Measurements from ENCODE around the gene UBE2L3.
"Not testable (repeated sequence)": the region's sequence is repeated elsewhere in the genome, so short reads cannot be mapped to it uniquely, and the experiment has no call there.

The UBE2L3 gene

DNA sequence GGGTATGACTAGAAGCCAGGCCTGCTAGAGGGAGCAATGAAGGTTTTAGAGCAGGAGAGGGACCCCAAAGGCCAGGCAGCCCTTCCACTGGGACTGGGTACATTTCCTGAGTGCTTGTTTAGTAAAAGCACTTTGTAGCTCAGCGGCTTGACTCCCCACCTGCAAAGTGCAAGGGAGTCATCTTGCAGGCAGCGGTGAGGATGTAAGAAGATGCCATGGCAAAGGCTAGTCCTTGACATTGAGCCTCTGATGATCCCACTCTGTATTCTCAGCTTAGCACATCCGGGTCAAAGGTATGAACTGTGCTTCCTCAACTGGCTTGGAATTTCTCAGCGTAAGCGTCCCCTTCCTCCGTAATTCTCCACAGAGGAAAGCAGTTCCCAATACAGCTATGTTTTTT lies 3.1 kb upstream of the UBE2L3 start:
- no peak for DNase-seq
- peaks cover 12% of the 10 kb centered on the region for H3K36me3 Mint-ChIP-seq (ENCODE audit: low read depth)
- no peak overlapping the region for H3K4me3 Mint-ChIP-seq
- no peaks in the 10 kb centered on the region for H3K27me3 Mint-ChIP-seq
- H3K4me1 Mint-ChIP-seq (ENCODE audit: low read depth): peaks cover 12% of the 10 kb centered on the region
- no peaks in the 10 kb centered on the region for H3K9me3 Mint-ChIP-seq
- no peak overlapping the region for H3K27ac Mint-ChIP-seq

DNA sequence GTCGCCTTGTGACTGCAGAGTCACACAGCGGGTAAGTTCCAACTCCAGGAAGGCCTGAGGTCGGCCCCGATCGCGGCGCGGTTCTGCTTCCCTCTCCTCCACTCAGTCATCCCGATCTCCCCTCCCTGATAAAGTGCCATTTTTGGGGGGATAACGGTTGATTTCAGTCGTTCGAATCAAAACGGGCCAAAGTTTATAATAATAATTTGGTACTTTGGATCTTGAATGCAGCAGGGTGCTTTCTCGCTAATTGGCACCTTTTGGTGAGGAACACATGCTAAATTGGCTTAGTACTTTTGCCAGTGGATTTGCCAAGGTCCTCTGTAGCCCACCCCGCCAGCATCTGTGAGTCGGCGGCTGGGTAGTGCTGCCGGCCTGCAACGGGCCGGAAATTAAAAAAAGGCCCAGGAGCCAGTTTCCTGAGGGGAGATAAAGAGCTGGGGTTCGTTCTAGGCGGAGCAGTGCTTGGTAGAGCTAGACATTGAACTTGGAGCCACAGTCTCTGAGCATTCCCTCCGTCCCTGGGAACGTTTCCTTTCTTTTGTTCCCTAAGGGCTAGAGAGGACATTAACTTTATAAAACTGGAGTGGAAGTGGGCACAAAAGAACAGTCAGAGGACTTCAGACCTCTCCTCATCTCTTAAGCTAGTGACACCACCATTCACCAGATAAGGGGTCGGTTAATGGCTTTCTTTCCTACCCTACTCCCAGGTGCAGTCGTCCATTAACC lies 997 bp downstream of the UBE2L3 start:
- peak; percentile 44 for DNase-seq
- Mint-ChIP-seq H3K9me3 (no peaks in the 10 kb centered on the region), H3K4me3 (peak overlapping the region; percentile 94), H3K27me3 (no peaks in the 10 kb centered on the region), H3K27ac (peak overlapping the region; percentile 96), H3K4me1 (ENCODE audit: low read depth) (peaks cover 50% of the 10 kb centered on the region), H3K36me3 (ENCODE audit: low read depth) (peaks cover 46% of the 10 kb centered on the region)

DNA sequence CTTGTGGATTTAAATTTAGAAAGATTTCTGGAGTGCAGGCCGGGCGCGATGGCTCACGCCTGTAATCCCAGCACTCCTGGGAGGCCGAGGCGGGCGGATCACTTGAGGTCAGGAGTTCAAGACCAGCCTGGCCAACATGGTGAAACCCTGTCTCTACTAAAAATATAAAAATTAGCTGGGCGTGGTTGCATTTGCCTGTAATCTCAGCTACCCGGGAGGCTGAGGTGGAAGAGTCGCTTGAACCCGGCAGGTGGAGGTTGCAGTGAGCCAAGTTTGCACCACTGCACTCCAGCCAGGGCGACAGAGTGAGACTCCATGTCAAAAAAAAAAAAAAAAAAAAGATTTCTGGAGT lies 1.5 kb downstream of the UBE2L3 start:
- H3K27me3 Mint-ChIP-seq, H3K9me3 Mint-ChIP-seq, DNase-seq: not testable (repeated sequence)
- Mint-ChIP-seq H3K4me3 (peak overlapping the region; percentile 94), H3K27ac (peak overlapping the region; percentile 96), H3K36me3 (ENCODE audit: low read depth) (peaks cover 46% of the 10 kb centered on the region), H3K4me1 (ENCODE audit: low read depth) (peaks cover 56% of the 10 kb centered on the region)

DNA sequence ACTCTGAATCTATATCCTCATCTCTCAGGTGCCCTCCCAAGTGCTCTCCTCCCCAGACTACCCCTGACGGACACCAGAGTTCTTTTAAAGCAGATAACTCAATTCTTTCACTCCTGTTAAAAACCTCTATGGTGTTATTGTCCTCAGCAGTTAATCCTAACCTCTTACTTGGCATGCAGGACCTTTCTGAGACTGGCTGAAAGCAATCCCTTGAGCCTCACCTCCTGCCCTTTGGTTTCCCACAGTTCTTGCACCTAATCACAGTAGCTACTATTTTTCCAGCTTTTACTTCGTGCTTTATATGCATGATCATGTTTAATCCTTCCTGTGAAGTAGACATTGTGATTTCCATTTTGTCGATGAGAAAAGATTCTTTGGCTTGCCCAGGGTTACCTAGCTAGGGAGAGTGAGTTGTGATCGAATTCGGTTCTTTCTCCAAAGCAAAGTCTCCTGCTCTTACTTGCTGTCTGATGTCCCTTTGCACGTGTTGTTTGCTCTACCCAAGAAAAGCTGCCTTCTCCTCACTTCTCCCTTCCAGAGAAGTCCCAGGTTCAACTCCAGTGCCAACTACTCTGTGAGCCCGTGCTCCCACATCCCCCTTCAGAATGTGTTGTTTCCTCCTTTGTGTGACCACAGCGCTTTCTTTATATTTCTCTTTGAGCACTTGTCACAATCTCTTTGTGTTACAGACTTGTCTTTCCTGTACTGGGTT lies 2.1 kb downstream of the UBE2L3 start:
- Mint-ChIP-seq H3K36me3 (ENCODE audit: low read depth) (peaks cover 51% of the 10 kb centered on the region), H3K9me3 (no peaks in the 10 kb centered on the region), H3K4me1 (ENCODE audit: low read depth) (peaks cover 61% of the 10 kb centered on the region), H3K27me3 (no peaks in the 10 kb centered on the region), H3K4me3 (peak overlapping the region; percentile 94), H3K27ac (peak overlapping the region; percentile 96)
- DNase-seq: no peak

DNA sequence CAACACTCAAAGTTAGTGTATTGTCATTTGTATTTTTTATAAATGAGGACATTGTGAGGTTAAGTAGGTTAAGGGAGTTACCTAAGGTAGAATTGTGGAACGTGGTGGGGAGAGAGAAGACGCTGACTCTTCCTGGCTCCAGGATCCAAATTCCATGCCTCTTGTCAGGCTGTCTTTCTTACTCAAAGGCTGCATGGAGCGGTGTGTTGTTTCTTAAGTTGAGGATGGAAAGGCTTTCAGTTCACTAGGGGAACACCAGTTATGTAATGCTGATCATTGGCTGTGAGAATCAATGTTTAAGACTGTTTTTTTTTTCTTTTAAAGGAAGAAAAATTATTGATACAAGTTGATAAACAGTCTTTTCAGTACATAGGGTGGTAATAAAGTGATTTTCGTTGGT lies 2.9 kb downstream of the UBE2L3 start:
- Mint-ChIP-seq H3K27ac (peak overlapping the region; percentile 96), H3K27me3 (no peaks in the 10 kb centered on the region), H3K4me1 (ENCODE audit: low read depth) (peaks cover 63% of the 10 kb centered on the region), H3K4me3 (peak overlapping the region; percentile 94), H3K9me3 (no peaks in the 10 kb centered on the region), H3K36me3 (ENCODE audit: low read depth) (peaks cover 51% of the 10 kb centered on the region)
- no peak for DNase-seq

DNA sequence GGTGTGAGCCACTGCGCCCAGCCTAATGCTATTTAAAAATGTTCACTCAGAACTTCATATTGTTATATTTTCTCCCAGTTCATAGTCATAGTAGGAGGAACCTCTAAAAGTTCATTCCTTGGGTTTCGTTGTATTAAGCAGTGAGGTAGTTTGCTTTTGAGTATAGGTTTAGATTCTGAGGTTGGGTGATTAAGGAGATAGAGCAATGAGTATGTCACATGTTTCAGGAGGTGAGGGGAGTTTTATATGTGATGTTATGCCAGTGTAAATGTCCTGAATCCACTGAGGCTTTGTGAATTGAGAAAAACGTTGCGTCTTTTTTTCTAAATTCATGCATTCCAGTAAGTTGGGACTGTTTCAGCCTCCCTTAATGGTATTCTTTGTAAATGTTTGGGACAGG lies 4.2 kb downstream of the UBE2L3 start:
- no peak for DNase-seq
- Mint-ChIP-seq H3K4me3 (peak overlapping the region; percentile 63), H3K9me3 (no peaks in the 10 kb centered on the region), H3K27ac (peak overlapping the region; percentile 95), H3K27me3 (no peaks in the 10 kb centered on the region), H3K4me1 (ENCODE audit: low read depth) (peaks cover 67% of the 10 kb centered on the region), H3K36me3 (ENCODE audit: low read depth) (peaks cover 53% of the 10 kb centered on the region)

DNA sequence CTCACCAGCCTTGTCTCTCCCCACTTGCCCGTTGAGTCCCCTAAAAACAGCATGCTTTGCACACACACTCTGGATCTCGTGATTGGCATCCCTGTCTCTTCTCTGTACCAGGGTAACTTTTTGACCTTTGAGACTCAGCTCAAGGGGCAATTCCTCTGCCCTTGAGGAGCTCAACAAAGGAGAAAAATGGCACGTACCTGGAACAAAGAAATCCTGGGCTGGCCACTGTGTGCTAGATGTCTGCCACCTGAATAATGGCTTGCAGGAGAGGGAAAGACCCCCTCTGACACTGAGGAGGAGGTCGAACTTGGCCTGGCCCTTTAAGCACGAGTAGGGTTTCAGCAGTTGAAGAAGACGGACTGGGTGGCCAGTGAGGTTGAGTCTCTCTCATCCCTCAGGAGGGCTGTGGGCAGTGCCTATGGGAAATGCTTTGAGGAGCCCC lies 5.8 kb downstream of the UBE2L3 start:
- peaks cover 78% of the 10 kb centered on the region for H3K4me1 Mint-ChIP-seq (ENCODE audit: low read depth)
- H3K36me3 Mint-ChIP-seq (ENCODE audit: low read depth): peaks cover 63% of the 10 kb centered on the region
- H3K9me3 Mint-ChIP-seq: no peaks in the 10 kb centered on the region
- H3K4me3 Mint-ChIP-seq: no peak overlapping the region
- no peak for DNase-seq
- H3K27me3 Mint-ChIP-seq: no peaks in the 10 kb centered on the region
- H3K27ac Mint-ChIP-seq: peak overlapping the region; percentile 74

DNA sequence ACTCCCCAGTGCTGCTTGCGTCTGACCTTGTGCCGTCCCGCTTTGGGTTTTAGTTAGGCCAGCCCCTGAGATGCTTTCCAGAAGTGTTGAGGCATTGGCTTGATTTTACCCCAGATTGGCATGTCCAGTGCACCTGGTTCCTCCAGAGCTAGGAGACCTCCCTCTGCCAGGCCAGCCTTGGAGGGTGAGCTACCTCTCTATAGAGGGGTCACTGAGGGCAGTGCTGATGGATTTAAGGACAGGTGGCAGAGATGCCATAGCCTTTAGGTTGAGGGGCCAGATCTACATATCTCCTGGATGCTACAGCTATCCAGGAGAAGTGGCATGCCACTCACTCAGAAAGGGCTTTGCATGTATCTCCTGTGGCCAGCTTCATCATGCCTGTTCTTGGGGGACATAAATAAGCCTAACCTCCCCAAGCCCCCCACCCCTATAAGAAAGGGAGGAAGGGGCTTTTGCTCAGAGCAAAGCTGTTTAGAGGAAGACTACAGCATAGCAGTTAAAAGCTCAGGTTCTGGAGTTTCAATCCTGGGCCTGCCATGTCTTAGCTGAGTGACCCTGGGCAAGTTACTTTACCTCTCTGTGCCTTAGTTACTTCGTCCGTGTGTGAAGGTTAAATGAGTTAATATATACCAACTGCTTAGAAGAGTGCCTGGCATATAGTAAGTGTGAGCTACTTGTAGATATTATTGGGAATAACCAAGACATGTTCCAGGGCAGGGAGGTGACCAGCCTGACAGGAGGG lies 6.4 kb downstream of the UBE2L3 start:
- Mint-ChIP-seq H3K4me1 (ENCODE audit: low read depth) (peaks cover 78% of the 10 kb centered on the region), H3K4me3 (no peak overlapping the region), H3K36me3 (ENCODE audit: low read depth) (peaks cover 61% of the 10 kb centered on the region), H3K27me3 (no peaks in the 10 kb centered on the region), H3K27ac (peak overlapping the region; percentile 74), H3K9me3 (no peaks in the 10 kb centered on the region)
- no peak for DNase-seq

DNA sequence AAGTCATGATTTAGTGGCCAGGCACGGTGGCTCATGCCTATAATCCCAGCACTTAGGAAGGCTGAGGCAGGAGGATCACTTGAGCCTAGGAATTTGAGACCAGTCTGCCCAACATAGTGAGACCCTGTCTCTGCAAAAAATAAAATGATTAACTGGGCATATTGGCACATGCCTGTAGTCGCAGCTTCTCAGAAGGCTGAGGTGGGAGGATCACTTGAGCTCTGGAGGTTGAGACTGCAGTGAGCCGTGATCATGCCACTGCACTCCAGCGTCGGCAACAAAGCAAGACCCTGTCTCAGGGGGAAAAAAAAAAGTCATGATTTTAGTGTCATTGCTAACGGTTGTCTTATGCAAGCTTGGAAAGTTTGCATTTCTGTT lies 11.9 kb downstream of the UBE2L3 start:
- peaks cover 53% of the 10 kb centered on the region for H3K4me1 Mint-ChIP-seq (ENCODE audit: low read depth)
- peak overlapping the region; percentile 18 for H3K27ac Mint-ChIP-seq

DNA sequence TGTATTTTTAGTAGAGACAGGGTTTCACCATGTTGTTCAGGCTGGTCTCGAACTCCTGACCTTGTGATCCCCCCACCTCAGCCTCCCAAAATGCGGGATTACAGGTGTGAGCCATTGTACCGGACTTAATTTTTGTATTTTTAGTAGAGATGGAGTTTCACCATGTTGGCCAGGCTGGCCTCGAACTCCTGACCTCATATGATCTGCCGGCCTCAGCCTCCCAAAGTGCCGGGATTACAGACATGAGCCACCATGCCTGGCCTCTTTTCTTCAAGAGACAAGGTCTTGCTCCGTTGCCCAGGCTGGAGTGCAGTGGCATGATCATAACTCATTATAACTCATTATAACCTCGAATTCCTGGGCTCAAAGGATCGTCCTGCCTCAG lies 13.1 kb downstream of the UBE2L3 start:
- not testable (repeated sequence) for H3K4me3 Mint-ChIP-seq, DNase-seq, H3K27me3 Mint-ChIP-seq, H3K9me3 Mint-ChIP-seq
- peaks cover 56% of the 10 kb centered on the region for H3K4me1 Mint-ChIP-seq (ENCODE audit: low read depth)
- peak overlapping the region; percentile 11 for H3K27ac Mint-ChIP-seq
- peaks cover 39% of the 10 kb centered on the region for H3K36me3 Mint-ChIP-seq (ENCODE audit: low read depth)

More for the DNA sequence above, 11.9 kb downstream of the UBE2L3 start:
- Mint-ChIP-seq H3K27me3 (no peaks in the 10 kb centered on the region), H3K4me3 (no peak overlapping the region), H3K36me3 (ENCODE audit: low read depth) (peaks cover 36% of the 10 kb centered on the region), H3K9me3 (no peaks in the 10 kb centered on the region)
- DNase-seq: no peak

DNA sequence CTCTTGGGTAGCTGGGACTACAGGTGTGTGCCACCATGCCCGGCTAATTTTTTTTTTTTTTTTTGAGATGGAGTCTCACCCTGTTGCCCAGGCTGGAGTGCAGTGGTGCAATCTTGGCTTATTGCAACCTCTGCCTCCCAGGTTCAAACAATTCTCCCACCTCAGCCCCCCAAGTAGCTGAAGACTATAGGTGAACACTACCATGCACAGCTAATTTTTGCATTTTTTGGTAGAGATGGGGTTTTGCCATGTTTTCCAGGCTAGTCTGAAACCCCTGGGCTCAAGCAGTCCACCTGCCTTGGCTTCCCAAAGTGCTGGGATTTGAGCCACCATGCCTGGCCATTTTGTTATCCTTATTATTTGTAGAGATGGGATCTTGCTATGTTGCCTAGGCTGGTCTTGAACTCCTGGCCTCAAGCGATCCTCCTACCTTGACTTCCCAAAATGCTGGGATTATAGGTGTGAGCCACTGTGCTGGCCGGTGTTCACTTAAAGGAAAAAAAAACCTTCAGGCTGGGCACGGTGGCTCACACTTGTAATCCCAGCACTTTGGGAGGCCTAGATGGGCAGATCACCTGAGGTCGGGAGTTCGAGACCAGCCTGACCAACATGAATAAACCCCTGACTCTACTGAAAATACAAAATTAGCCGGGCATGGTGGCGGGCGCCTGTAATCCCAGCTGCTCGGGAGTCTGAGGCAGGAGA lies 13.6 kb downstream of the UBE2L3 start:
- H3K4me3 Mint-ChIP-seq, DNase-seq, H3K27ac Mint-ChIP-seq, H3K9me3 Mint-ChIP-seq, H3K27me3 Mint-ChIP-seq: not testable (repeated sequence)
- H3K36me3 Mint-ChIP-seq (ENCODE audit: low read depth): peaks cover 40% of the 10 kb centered on the region
- H3K4me1 Mint-ChIP-seq (ENCODE audit: low read depth): peaks cover 55% of the 10 kb centered on the region

DNA sequence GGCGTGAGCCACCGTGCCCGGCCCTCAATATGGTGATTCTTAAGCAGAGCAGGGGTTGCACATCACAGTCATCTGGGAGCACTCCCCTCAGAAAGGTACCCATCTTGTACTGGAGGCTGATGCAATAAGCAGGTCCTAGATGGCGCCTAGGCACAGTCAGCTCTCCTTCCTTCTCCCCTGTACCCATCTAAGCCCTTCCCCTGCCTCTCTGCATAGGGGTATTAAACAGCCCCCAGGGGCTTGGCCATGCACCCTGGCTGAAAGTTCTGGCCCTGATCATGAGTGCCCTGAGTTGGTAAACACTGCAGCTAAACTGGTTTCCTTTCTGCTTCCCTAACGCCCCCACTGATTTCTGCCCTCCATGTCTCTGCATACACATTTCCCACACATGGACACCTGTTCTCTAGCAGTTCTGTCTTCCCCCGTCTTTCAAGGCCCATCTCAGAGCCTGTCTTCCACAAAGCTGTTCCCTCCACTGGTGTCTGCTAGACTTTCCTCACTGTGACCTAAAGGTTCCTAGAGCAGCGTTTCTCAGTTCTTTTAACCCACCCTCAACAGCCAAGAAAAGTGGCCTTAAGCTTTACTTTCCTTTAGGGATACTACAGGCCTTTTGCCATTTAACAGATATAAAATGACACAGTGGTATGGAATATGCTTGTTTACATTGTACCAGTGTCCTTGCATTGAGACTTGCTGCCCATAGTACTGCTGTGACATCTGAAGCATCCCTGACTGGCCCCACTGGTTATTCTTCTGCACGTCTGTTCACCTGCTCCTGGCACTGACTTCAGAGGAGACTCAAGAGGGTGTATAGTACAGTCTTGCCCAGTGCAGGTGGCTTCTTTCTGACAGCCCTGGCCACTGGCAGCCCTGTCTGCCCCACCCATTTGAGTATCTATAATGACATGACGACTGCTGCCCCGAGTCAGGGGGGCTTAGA lies 15.6 kb downstream of the UBE2L3 start:
- H3K27me3 Mint-ChIP-seq: no peaks in the 10 kb centered on the region
- H3K9me3 Mint-ChIP-seq: no peaks in the 10 kb centered on the region
- peak overlapping the region; percentile 89 for H3K27ac Mint-ChIP-seq
- no peak overlapping the region for H3K4me3 Mint-ChIP-seq
- no peak for DNase-seq
- H3K36me3 Mint-ChIP-seq (ENCODE audit: low read depth): peaks cover 33% of the 10 kb centered on the region
- peaks cover 57% of the 10 kb centered on the region for H3K4me1 Mint-ChIP-seq (ENCODE audit: low read depth)

DNA sequence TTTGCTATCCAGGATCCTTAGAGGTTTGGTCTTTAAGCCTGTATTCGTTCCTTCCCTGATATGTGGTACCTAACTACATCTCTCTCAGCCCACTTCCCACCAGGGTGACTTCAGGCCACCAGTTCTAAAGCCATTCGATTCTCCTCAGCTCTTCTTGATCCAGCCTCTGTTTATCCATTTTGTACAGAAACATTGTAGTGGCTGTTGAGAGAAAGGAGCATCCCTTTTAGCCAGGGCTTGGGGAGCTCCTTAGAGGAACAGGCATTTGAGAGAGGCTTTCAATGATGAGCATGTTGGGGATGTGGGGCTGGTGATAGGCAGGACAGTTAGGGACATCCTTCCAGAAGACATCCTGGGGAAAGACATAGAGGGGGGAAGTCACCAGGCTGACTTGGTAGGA lies 17.9 kb downstream of the UBE2L3 start:
- H3K27ac Mint-ChIP-seq: peak overlapping the region; percentile 39
- peaks cover 29% of the 10 kb centered on the region for H3K36me3 Mint-ChIP-seq (ENCODE audit: low read depth)
- no peaks in the 10 kb centered on the region for H3K27me3 Mint-ChIP-seq
- no peak for DNase-seq
- no peak overlapping the region for H3K4me3 Mint-ChIP-seq
- H3K9me3 Mint-ChIP-seq: no peaks in the 10 kb centered on the region
- H3K4me1 Mint-ChIP-seq (ENCODE audit: low read depth): peaks cover 57% of the 10 kb centered on the region
